Inferior parietal cortex (tissue), 1 donor: ENCODE data around the gene ZNF678.

Experiments
- DNase-seq: peaks from one replicate; pipeline ENCODE4 v3.0.0-alpha.2; 2016; ENCODE audit errors: extremely low spot score

The ZNF678 gene

DNA sequence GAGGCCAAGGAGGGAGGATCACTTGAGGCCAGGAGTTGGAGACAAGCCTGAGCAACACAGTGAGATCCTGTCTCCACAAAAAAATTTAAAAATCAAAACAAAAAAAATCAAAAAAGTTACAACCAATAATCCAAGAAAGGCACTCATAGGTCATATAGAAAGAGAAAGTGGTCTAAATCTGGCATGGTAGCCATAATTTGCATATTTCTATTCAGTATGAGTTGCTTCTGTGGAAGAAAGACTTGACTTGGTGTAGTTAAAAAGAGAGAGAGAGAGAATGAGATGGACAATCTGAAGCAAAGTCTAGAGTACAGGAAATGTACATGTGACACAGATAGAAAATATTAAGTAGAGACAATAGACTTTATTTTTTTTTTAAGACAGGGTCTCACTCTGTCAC, 149.3 kb downstream of the ZNF678 start:
- no peak for DNase-seq

DNA sequence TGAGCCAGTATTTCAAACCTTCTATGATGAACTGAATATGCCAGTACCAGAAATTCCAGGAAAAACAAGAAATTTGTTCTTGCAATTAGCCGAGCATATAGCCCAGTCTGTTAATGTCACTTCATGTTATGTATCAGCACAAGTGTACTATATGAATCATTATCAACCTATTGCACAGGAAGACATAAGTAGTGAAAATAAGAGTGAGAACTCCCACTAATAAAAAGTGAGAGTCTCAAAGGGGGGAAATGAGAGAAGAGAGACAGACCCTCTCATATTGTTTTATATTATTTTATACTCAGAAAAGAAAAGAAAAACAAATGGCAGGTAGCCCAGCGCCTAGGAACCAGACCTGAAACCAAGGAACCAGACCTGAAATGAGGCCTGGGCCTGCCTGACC, 155.6 kb downstream of the ZNF678 start:
- DNase-seq = no peak

DNA sequence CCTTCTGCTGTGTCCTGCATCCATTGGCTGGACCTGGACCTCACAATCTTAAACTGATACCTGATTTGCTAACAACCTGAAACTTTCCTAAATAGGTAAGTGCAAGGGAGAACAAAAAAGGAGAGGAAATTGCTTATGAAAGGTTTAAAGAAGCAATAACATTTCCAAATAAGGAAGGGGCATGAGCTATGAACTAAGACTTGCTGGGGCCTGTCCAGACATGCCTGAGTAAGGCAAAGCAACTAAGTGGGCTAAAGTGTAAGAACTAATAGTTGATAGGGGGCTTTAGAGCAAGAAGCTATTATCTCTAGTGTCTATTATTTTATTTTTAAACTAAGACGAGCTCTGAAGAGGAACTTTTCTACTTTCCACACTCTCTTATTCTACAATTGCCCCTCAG, 160.1 kb downstream of the ZNF678 start:
- no peak for DNase-seq

DNA sequence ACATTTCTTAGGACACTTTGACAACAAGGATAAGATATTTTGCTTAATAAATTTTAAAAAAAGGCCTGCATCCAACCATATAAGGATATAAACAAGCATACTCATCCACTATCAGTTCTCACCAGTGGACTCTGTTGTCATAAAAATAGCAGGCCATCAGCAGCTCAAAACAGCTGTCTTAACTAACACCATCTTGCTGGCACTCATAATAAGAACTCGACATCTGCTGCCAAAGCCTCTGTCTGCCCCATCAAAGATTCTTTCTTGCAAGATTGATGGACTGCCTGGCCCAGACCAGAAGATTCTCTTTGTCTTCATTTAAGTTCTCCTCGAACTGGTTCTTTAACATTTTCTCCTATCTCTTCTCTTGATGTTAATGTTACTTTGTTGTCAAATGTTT, 161.7 kb downstream of the ZNF678 start:
- no peak for DNase-seq

DNA sequence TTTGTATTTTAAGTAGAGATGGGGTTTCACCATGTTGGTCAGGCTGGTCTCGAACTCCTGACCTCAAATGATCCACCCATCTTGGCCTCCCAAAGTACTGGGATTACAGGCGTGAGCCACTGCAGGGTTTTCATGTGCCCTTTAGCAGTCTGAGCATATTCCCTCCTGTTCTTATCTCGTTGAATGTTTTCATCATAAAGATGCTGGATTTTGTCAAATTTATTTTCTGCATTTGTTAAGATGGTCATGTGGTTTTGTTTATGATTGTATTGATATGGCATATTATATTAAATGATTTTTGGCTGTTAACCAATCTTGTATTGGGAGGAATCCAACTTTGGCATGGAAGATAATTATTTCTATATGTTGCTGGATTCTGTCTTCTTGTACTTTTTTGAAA, 163.0 kb downstream of the ZNF678 start:
- DNase-seq = no peak
